Loucy (cell line): ENCODE data around the gene PACRG.

Experiments
- H2AFZ ChIP-seq: fragments of 200-600 bp; sonication (generic); 2 replicates; pipeline ENCODE4 v1.6.0; 2016; ENCODE audit warnings: antibody characterized with exemption, mild to moderate bottlenecking, low read length, moderate library complexity
- H3F3A ChIP-seq: fragments of 200-600 bp; 2 replicates; pipeline ENCODE4 v1.6.0; 2016; ENCODE audit warnings: antibody characterized with exemption, low read depth, mild to moderate bottlenecking
- H3K27me3 ChIP-seq: fragments of 200-600 bp; sonication (generic); 2 replicates; pipeline ENCODE4 v1.6.1; 2014; ENCODE audit warnings: low read length, mild to moderate bottlenecking; ENCODE audit not compliant: insufficient read depth, poor library complexity, severe bottlenecking
- H3K36me3 ChIP-seq: fragments of 200-600 bp; sonication (generic); 2 replicates; pipeline ENCODE4 v1.6.1; 2016; ENCODE audit warnings: low read length; ENCODE audit not compliant: insufficient read depth
- H3K4me1 ChIP-seq: fragments of 200-600 bp; sonication (generic); 2 replicates; pipeline ENCODE4 v1.5.1; 2014; ENCODE audit warnings: low read length, mild to moderate bottlenecking; ENCODE audit not compliant: insufficient read depth, poor library complexity, severe bottlenecking
- H3K4me2 ChIP-seq: fragments of 200-600 bp; sonication (generic); 2 replicates; pipeline ENCODE4 v1.6.0; 2014; ENCODE audit warnings: antibody characterized with exemption, low read length, low read depth, mild to moderate bottlenecking; ENCODE audit not compliant: poor library complexity, severe bottlenecking
- H3K4me3 ChIP-seq: fragments of 200-600 bp; sonication (generic); 2 replicates; pipeline ENCODE4 v1.5.1; 2014; ENCODE audit warnings: low read length, mild to moderate bottlenecking, mixed read lengths; ENCODE audit not compliant: poor library complexity, severe bottlenecking
- H3K79me2 ChIP-seq: fragments of 200-600 bp; sonication (generic); 2 replicates; pipeline ENCODE4 v1.6.1; 2014; ENCODE audit warnings: low read length; ENCODE audit not compliant: insufficient read depth
- H3K9ac ChIP-seq: fragments of 200-600 bp; sonication (generic); 2 replicates; pipeline ENCODE4 v1.6.0; 2014; ENCODE audit warnings: mild to moderate bottlenecking, low read depth, low read length, moderate library complexity; ENCODE audit not compliant: poor library complexity, severe bottlenecking
- H3K9me2 ChIP-seq: fragments of 200-600 bp; sonication (generic); replicated peaks from 2 replicates; pipeline ENCODE4 v1.6.1; 2016; ENCODE audit warnings: low read depth, low read length, mixed read lengths
- H3K9me3 ChIP-seq: fragments of 200-600 bp; sonication (generic); 2 replicates; pipeline ENCODE4 v1.6.1; 2014; ENCODE audit warnings: mild to moderate bottlenecking, antibody characterized with exemption, low read length, low read depth; ENCODE audit not compliant: insufficient read depth
- H4K20me1 ChIP-seq: fragments of 200-600 bp; sonication (generic); 2 replicates; pipeline ENCODE4 v1.6.0; 2014; ENCODE audit warnings: antibody characterized with exemption, low read length, mild to moderate bottlenecking; ENCODE audit not compliant: insufficient read depth, poor library complexity, severe bottlenecking
- EZH2phosphoT487 ChIP-seq: fragments of 200-600 bp; IDR thresholded peaks from 2 replicates; pipeline ENCODE4 v1.6.1; 2018; ENCODE audit warnings: antibody characterized with exemption, mild to moderate bottlenecking, moderate library complexity, borderline replicate concordance
- TF ChIP-seq, protein P1 (sequence below): fragments of 200-600 bp; sonication (generic); conservative IDR thresholded peaks from 2 replicates; pipeline ENCODE4 v1.5.1; 2014; ENCODE audit warnings: mild to moderate bottlenecking, antibody characterized with exemption, low read length

PACRG gene

GRCh38 chr6:162706232-162706631 lies 21.5 kb upstream of the PACRG start:
- no peaks in the 10 kb centered on the region for H3K9me2 ChIP-seq
- no peak overlapping the region for H3K9ac ChIP-seq
- no peaks in the 10 kb centered on the region for H3K36me3 ChIP-seq
- H3K79me2 ChIP-seq: no peaks in the 10 kb centered on the region
- no peaks in the 10 kb centered on the region for H3K27me3 ChIP-seq
- H3F3A ChIP-seq: no peaks in the 10 kb centered on the region
- no peak overlapping the region for H2AFZ ChIP-seq
- H4K20me1 ChIP-seq: no peaks in the 10 kb centered on the region
- no peaks in the 10 kb centered on the region for H3K4me1 ChIP-seq
- no peak overlapping the region for H3K4me3 ChIP-seq
- no peak for TF ChIP-seq EZH2phosphoT487
- TF ChIP-seq, protein P1, sequence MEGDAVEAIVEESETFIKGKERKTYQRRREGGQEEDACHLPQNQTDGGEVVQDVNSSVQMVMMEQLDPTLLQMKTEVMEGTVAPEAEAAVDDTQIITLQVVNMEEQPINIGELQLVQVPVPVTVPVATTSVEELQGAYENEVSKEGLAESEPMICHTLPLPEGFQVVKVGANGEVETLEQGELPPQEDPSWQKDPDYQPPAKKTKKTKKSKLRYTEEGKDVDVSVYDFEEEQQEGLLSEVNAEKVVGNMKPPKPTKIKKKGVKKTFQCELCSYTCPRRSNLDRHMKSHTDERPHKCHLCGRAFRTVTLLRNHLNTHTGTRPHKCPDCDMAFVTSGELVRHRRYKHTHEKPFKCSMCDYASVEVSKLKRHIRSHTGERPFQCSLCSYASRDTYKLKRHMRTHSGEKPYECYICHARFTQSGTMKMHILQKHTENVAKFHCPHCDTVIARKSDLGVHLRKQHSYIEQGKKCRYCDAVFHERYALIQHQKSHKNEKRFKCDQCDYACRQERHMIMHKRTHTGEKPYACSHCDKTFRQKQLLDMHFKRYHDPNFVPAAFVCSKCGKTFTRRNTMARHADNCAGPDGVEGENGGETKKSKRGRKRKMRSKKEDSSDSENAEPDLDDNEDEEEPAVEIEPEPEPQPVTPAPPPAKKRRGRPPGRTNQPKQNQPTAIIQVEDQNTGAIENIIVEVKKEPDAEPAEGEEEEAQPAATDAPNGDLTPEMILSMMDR: no peak
- H3K9me3 ChIP-seq: no peaks in the 10 kb centered on the region
- no peak overlapping the region for H3K4me2 ChIP-seq

DNA sequence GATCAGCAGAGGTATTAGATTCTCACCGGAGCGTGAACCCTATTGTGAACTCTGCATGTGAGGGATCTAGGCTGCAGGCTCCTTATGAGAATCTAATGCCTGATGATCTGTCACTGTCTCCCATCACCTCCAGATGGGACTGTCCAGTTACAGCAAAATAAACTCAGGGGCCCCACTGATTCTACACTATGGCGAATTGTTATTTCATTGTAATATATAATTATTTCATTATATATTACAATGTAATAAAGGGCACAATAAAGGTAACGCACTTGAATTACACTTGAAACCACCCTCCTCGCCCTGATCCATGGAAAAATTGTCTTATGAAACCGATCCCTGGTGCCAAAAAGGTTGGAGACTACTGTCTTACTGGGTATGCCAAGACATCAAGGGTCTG lies 18.8 kb upstream of the PACRG start:
- Histone ChIP-seq H3K79me2 (no peaks in the 10 kb centered on the region), H3K4me1 (no peaks in the 10 kb centered on the region), H3F3A (no peaks in the 10 kb centered on the region), H3K27me3 (no peaks in the 10 kb centered on the region), H3K36me3 (no peaks in the 10 kb centered on the region), H3K9me2 (no peaks in the 10 kb centered on the region), H3K4me2 (no peak overlapping the region), H2AFZ (no peak overlapping the region), H3K4me3 (no peak overlapping the region), H3K9me3 (0 out of 2 replicates have a peak, but pooled peaks cover 6% of the 10 kb centered on the region), H4K20me1 (no peaks in the 10 kb centered on the region), H3K9ac (no peak overlapping the region)
- no peak for TF ChIP-seq EZH2phosphoT487
- TF ChIP-seq, protein P1: no peak

DNA sequence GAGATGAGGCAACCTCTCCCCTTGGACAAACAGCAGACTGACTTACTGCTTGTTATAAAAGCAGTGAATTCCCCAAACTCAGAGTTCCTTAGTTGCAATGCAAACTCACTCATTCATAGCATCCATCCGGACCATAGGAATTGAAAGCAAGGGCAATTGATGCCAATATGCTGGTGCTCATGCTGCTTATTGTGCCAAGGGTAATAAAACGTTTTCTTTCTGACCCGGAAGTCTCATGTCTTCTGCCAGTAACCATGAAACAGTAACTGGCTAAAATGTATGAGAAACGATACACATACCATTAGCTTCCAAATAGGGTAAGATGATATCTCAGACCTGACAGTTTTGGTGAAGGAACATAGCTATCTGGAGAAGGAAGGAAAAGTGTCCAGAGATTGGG lies 18.3 kb upstream of the PACRG start:
- Histone ChIP-seq H4K20me1 (no peaks in the 10 kb centered on the region), H3K9ac (no peak overlapping the region), H3K27me3 (no peaks in the 10 kb centered on the region), H3K9me2 (no peaks in the 10 kb centered on the region), H2AFZ (no peak overlapping the region), H3K79me2 (no peaks in the 10 kb centered on the region), H3K36me3 (no peaks in the 10 kb centered on the region), H3K4me1 (no peaks in the 10 kb centered on the region), H3K9me3 (0 out of 2 replicates have a peak, but pooled peaks cover 6% of the 10 kb centered on the region), H3F3A (no peaks in the 10 kb centered on the region), H3K4me2 (no peak overlapping the region), H3K4me3 (no peak overlapping the region)
- TF ChIP-seq EZH2phosphoT487: no peak
- TF ChIP-seq, protein P1: no peak
